ENCODE results near the gene GTF2B.
A peak's percentile ranks its signal among the peaks of the same experiment; 100 is the strongest.
"Not testable (repeated sequence)": the region's sequence is repeated elsewhere in the genome, so short reads cannot be mapped to it uniquely, and the experiment has no call there.

GTF2B gene

GRCh38 chr1:88873737-88874349 is 17.5 kb downstream of the GTF2B start:
- no peak for TF ChIP-seq CTCF (conservative IDR thresholded peaks at IDR 0.05; ENCODE audit: low read length)
- peak; percentile 11 for DNase-seq (ENCODE audit: low read depth)
- no peak overlapping the region for H3K4me3 ChIP-seq (ENCODE audit: low read length)

- not testable (repeated sequence) for DNase-seq (ENCODE audit: low read depth); H3K4me3 ChIP-seq (ENCODE audit: low read length)
Measured at GRCh38 chr1:88869644-88870043, 21.7 kb downstream of the GTF2B start.

DNA sequence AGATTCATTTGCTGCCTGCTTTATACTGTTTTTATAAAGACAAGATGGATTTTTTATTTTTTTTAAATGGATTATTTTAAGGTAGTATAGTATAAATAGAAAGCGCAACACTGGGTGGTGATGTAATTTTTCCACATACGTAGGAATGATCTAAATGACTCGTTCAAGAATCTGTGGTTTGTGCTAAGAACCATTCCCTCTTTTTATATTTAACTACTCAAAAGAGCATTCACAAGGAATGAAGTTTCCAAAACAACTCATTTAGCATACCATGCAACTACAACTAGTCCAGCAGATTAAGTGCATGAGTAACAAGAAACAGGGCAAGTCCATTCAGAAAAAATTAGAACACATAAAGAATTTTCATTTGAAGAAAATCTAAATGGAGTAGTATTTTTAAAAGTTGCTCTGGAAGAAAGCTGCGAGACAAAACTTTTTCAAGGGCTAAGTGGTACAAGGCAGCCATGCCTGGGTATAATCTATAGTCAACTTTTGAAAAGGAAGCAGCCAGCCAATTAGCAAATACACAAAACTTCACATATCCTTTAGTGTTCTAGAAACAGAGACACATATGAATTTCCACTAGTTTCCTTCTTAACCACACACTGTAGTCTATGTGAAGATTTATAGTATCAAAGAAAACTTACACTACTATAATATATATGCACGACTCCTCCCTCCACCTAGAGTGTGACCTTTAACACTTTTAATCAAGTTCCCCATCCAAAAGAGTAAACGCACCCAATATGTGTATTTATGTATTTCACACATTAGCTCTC is 23.4 kb downstream of the GTF2B start:
- TF ChIP-seq CTCF (conservative IDR thresholded peaks at IDR 0.05; ENCODE audit: low read length) = no peak
- peak; percentile 67 for DNase-seq (ENCODE audit: low read depth)
- H3K4me3 ChIP-seq (ENCODE audit: low read length) = no peak overlapping the region

- no peak for TF ChIP-seq CTCF (conservative IDR thresholded peaks at IDR 0.05; ENCODE audit: low read length)
- no peak for DNase-seq (ENCODE audit: low read depth)
- no peak overlapping the region for H3K4me3 ChIP-seq (ENCODE audit: low read length)
Measured at GRCh38 chr1:88851303-88852063, 39.9 kb downstream of the GTF2B start.

- no peak for TF ChIP-seq CTCF (conservative IDR thresholded peaks at IDR 0.05; ENCODE audit: low read length)
Measured at GRCh38 chr1:88847643-88848042, 43.7 kb downstream of the GTF2B start.

DNA sequence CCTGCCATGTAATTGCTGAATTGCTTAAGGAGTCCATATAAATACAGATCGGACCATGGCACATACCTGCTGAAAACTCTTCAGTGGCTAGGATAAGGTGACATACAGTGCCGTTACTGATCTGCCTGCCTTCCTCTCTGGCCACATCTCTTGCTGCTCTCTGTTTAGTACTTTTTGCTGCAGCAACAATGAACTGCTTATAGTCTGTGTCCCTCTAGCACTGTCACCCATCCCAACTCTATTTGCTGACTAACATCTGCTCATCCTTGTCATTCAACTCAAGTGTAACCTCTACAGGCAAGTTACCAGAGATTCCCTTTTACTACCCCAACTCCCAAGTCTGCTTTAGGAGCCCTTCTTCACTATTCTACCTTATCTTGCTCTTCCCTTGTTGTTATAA is 65.6 kb downstream of the GTF2B start:
- TF ChIP-seq CTCF (conservative IDR thresholded peaks at IDR 0.05; ENCODE audit: low read length) = no peak
- DNase-seq (ENCODE audit: low read depth) = no peak
- H3K4me3 ChIP-seq (ENCODE audit: low read length) = no peak overlapping the region

More at GRCh38 chr1:88847643-88848042, 43.7 kb downstream of the GTF2B start:
- H3K4me3 ChIP-seq (ENCODE audit: low read length) = no peak overlapping the region
- DNase-seq (ENCODE audit: low read depth) = no peak

DNA sequence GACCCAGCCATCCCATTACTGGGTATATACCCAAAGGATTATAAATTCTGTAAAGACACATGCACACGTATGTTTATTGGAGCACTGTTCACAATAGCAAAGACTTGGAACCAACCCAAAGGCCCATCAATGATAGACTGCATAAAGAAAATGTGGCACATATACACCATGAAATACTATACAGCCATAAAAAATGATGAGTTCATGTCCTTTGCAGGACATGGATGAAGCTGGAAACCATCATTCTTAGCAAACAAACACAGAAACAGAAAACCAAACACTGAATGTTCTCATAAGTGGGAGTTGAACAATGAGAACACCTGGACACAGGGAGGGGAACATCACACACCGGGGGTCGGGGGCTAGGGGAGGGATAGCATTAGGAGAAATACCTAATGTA is 71.7 kb downstream of the GTF2B start:
- H3K4me3 ChIP-seq (ENCODE audit: low read length); DNase-seq (ENCODE audit: low read depth): not testable (repeated sequence)

DNA sequence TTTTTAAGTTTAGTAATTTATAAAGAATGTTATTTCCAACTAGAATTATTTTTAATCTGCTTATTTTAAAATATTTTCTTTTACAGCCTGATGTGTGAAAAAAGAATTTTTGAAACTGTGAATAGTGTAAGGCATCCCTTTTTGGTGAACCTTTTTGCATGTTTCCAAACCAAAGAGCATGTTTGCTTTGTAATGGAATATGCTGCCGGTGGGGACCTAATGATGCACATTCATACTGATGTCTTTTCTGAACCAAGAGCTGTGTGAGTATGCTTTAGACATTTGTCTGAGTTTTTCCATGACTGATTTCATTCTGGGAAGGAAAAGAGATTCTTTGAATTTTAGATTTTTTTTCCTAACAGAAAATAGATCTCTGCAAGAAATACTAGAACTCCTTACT is 77.9 kb downstream of the GTF2B start:
- TF ChIP-seq CTCF (conservative IDR thresholded peaks at IDR 0.05; ENCODE audit: low read length) = no peak
- no peak overlapping the region for H3K4me3 ChIP-seq (ENCODE audit: low read length)
- DNase-seq (ENCODE audit: low read depth) = no peak
